RPMI8226 (cell line): ENCODE results near the gene DSG4.

Experiments used
- DNase-seq: peaks from one replicate; pipeline ENCODE4 v3.0.0-alpha.2; 2015

Gene DSG4

DNA sequence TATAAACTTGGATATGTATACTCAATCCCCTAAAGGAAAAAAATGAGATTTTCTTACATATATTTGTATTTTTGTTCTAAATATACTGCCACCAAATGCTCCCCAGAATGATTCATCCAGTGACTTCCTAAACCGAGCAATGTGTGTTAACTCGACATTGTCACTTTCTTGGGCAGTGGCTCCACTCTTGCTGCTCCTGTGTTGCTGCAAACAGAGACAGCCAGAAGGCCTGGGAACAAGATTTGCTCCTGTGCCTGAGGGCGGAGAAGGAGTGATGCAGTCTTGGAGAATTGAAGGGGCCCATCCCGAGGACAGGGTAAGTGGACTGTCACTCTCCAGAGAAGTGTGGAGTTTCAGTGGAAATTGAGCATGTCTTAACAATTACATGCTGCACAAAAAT is 32.7 kb downstream of the DSG4 start:
- DNase-seq = no peak

DNA sequence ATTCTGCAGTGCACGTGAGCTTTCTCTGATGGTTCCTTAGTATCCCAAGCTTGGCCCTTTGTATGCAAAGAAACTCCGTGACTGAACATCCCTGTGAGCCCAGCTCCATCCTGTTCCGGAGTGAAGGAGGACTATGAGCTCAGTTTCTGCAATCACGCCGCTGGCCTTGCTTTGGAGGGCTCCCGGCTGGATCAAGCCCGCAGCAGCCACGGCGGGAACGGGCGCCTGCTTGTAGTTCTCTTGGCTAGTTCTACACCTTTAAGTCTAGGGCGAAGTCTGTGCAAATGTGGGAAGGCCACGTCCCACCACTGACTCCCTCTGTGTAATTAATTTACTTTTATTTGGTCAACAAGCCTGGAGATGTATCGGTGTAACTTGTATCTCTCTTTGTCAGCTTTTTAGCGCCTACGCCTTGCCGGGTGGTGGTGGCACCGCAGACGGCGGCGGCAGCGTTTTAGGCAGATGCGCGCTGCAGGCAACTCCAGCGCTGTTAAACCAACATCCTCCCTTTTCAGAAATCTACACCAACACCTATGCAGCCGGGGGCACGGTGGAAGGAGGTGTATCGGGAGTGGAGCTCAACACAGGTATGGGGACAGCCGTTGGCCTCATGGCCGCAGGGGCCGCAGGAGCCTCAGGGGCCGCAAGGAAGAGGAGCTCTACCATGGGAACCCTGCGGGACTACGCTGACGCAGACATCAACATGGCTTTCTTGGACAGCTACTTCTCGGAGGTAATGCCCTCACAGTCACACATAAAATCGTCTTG is 34.3 kb downstream of the DSG4 start:
- no peak for DNase-seq

DNA sequence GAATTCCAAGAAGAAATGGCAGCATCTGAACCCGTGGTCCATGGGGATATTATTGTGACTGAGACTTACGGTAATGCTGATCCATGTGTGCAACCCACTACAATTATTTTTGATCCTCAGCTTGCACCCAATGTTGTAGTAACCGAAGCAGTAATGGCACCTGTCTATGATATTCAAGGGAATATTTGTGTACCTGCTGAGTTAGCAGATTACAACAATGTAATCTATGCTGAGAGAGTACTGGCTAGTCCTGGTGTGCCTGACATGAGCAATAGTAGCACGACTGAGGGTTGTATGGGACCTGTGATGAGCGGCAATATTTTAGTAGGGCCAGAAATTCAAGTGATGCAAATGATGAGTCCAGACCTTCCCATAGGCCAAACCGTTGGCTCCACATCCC is 36.6 kb downstream of the DSG4 start:
- DNase-seq = no peak

DNA sequence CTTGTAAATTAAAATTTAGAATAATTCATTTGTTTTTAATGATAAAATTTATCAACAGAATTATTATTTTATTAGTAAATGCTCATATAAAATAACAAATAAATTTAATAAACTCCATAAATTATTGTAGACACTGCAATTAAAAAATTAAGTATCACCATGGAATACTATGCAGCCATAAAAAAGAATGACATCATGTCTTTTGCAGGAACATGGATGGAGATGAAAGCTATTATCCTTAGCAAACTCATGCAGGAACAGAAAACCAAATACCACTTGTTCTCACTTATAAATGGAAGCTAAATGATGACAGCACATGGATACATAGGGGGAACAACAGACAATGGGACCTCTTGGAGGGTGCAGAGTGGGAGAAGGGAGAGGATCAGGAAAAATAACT is 41.3 kb downstream of the DSG4 start:
- no peak for DNase-seq

DNA sequence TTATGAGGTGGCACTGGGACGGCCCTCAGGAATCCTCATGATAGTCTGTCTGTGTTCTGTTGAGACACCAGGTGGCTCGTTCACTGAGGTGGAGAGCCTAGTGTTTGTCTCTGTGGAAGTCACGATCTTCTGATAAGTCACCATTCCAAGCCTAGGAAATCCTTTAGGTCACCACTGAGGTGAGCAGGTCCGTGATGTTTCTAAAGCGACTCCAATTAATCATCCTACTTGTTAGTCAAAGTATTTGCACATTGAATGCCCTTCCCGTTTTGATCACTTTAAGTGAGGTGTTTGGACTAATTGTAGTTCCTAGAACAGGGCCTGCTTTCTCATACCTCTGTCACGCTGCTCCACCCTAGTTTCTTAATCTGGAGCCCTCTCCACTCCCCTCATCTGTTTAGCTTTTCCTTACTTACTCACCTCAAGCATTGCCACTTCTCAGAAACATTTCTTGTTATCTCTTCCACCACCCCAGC is 42.9 kb downstream of the DSG4 start:
- no peak for DNase-seq

DNA sequence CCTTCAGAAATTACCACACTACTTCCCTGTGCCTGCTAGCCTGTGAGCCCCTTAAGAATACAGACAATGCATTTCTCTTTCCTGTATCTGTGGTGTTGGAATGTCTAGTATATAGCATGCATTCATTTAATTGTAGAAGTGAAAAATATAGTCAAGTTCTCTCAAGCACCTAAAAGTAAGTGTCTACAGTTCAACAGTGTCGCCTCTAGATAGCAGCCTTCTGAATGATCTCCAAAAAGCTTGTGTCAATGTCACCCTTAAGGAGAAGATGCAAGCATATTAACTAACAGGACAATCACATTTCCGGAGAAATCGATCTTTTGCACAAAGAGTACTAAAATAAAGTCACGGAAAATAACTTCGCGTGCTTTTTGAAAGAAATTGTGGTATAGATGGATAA is 43.5 kb downstream of the DSG4 start:
- DNase-seq = no peak

DNA sequence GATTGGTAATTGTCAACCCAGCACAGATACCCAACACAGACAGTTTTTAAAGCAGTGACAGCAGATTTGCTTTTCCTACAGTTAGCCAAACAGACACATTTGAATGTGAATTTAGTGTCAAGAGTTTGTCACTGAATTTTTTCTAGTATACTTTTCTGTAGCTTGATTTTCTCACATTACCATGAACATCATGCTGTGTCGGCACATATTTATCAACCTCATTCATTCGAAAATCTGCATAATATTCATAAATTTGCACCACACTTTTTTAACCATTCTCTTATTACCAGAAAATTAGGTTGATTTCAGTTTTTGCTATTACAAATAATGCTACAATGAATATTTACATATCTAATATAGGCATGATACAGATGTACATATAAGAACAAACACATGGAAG is 43.9 kb downstream of the DSG4 start:
- no peak for DNase-seq

DNA sequence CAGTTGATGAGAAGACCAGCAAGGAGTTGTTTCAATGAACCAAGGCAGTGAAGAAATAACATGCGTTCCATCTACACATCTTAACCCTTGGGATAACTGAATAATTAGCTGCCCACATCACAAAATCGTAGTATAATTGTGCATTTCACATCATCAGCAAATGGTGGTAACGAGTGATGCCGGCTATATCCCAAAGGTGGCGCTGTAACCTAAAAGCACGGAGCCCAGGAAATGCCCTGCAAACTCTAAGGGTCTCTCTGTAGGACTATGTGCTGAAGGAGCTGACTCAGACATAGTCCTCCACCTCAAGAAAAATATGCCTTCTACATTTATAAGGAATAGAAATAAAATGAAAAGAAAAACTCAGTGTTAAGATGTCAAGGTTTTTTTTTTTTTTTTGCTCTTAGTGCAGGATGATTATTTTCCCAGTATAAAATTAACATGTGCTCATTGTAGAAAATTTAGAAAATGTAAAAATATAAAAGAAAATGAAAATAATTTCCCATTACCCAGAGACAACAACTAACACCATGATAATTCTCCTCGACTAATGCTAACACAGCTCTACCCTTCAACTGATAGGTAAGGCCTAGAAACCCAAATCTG is 47.9 kb downstream of the DSG4 start:
- DNase-seq = peak; percentile 52

DNA sequence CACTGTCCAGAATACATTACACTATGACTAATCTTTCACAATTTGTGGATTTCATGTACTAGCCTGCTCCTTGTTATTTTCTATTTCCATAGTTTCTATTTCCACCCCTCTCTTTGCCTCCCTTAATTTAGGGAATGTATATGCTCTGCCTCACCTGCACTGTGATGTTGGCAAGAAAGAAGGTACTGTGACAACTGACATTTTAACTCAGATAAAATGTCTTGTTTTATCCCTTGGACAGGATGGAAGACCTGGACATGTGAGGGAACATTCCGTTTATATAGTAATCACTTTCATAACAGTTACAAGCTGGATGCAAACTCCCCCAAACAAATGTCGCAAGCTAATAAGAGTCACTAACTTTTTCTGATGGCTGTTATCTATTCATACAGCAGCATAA is 49.4 kb downstream of the DSG4 start:
- no peak for DNase-seq

DNA sequence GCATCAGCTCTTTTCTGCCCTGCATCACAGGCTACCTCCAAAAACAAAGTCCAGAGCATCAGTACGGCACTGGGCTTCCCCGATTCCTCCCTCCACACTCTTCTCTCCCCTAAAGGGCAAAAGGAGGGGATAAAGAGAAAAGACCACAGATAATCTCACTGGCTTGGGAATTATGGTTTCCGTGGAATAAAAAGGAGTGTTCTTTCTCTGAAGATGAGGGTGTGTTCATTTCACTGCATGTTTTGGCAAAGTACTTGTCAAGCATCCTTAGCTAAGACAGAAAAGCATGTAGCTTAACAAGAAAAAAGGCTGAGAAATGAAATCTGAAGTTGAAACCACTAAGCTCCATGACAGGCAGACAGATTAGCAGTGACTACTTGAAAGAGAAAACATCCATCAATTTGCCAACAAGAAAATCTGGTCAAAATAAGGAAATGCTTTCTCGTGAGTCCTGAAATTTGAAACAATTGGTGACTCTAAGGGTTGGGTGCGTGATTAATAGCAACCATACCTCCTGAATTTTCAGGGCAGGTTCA is 50.4 kb downstream of the DSG4 start:
- no peak for DNase-seq

DNA sequence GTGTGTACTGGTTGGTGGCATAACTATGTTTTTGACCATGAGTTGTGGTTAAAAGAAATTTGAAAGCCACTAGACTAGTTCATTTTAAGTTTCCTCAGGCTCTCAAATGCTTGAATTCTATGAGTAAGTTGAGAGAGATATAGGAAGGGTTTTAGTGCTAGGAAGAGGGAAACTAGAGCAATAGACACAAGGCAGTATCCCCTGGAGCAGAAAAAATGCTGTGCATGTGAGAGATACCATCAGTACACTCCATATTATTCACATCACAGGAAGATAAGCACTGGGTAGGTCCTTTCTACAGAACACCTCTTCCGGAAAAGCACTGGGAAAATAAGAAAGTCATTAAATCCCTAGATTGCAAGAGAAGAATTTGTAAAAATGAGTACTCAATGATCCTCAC is 51.6 kb downstream of the DSG4 start:
- no peak for DNase-seq

DNA sequence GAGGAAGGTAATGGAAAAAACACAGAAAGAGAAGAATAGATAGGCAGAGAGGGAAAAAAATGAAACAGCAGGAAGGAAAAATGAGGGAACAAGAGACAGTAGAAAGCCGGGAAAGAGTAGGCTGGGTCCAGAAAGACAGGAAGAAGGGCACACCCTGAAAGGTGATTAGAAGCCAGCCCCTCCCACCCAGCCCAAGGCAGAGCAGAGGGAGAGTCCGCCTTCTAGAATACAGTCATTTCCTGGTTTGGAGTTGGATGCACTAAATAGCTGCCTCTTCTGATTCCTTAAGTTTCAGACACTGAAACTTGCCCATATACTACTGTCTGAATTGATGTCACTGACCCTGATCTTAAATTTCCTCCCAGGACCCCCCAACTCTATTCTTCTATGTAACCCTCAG is 53.0 kb downstream of the DSG4 start:
- DNase-seq = no peak

DNA sequence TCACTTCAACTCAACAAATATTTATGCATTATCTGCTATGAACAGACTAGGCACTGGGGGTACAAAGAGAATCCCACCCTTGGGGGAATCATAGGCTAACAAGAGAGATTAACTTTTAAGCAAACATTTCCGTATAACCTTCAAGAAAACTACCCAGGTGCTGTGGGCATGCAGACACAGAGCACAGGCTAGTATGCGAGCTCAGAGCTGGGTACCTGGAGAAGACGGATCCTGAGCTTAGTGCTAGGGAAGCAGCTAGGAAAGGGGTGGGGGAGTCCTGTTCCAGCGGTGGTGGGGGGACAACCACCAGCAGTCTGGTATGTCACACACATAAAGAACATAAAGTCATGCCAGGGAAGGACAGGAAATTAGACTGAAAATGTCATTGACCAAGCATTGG is 53.5 kb downstream of the DSG4 start:
- no peak for DNase-seq

DNA sequence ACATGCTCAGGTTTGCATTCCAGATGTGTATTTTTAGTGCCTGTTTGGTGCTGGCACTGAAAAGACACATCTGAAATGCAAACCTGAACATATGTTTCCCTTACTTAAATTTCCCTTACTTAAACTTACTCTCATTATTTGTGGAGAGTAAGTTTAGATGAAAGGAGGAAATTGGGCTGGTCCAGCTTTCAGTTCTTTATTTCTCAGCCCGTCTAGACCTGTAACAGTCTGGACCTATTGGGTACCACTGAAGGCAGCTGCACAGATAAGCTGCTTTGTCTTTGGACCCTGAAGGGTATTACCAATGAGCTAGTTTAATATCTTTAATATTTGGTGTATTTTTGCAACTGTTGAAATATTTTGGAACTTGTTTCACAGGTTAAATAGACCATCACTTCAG is 54.0 kb downstream of the DSG4 start:
- no peak for DNase-seq

DNA sequence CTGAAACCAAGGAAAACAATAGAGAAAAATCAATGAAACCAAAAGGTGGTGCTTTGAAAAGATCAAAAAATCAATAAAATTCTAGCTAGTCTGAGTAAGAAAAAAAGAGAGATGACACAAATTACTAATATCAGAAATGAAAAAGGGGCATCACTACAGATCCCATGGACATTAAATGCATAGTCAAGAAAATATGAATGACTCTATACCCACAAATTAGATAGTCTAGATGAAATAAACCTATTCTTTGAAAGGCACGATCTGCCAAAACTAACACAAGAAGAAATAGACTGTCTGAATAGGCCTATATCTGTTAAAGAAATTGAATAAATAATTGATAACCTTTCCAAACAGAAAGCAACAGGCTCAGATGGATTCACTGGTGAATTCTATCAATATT is 55.7 kb downstream of the DSG4 start:
- DNase-seq = no peak

DNA sequence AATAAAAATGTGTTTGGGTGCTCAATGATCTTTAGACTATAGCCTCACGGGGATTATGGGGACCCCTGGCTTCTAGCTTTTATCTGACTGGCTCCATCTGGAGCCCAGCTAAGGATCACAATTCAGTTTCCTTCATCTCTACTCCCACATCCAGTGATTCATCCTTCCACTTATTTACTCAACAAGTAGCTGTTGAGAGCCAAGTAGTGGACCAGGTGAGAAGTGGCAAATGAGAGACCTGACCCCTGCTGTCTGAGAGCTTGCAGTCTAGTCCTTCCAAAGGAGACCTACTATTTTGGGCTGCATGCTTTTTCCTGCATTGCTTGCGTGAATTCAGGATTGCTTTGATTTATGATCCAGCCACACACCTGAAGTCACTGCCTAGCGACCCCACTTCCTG is 60.2 kb downstream of the DSG4 start:
- DNase-seq = no peak

DNA sequence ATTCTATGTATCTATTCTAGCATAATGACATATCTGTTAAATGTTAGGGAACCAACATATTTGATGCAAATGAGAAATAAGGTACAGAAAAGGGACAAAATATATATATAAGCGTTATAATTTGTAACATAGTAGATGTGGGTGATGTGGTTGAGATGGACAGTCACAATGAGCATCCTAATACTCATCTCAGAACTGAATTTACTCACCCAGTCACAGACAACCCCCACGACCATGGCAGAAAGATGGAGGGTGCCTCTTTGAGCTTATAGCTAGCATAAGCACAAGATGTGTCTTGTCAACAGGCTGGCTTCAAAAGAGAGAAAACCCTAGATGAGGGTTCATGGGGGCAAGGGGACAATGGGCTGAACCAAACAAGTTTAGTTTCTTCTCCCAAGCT is 61.8 kb downstream of the DSG4 start:
- DNase-seq = no peak

DNA sequence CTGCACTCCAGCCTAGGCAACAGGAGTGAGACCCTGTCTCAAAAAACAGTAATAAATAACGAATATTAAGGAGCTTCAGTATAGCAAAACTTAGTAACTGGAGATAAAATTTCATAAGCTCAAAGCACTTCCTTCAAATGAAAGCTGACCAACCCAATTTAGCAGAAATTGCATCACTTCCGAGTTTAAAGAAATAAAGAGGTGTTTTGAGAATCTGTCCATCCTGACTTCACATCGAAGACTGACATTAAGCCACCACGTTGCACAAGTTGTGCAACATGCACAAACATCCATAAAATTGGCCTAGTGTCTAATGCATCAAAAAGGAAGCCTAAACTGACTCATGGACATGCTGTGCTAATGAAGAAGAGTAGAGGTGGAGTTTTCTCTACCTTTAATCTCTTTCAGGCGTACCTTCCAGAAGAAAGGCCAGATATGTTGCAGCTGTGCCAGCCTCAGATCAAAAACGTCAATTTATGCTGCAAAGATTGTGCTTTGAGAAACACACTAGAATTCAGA is 63.3 kb downstream of the DSG4 start:
- no peak for DNase-seq

DNA sequence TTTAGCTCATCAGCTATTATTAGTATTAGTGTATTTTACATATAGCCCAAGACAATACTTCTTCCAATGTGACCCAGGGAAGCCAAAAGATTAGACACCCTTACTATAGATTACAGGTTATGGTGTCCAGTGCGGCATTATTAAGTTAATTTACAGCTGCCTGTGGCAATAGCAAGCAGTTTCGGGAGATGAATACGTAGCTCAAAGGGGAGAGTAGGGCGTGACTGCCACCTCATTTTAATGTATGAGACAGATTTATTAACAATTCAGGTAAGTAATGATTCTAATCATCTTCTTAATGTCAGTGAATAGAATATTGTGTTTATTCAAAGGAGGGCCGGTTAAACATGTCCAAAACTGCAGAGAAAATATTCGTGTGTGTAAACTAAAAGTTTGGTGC is 64.2 kb downstream of the DSG4 start:
- no peak for DNase-seq

DNA sequence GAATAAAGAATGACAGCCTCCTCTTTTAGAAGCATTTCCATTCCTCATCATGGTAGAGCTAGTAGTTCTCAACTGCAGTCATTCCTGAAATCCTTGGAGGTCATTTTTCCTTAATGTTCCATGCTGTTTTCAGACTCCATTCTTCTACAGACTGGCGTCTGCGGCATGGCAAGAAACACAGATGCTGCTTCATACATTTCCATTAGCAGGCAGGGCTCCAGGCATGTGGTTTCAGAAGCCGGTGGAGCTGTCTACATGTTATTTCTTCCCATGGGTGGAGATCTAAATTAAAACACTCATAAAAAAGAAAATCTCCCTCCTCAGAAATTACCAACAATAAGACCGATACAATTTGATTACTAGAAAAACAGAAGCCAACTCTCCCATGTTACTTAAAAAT is 64.9 kb downstream of the DSG4 start:
- no peak for DNase-seq

DNA sequence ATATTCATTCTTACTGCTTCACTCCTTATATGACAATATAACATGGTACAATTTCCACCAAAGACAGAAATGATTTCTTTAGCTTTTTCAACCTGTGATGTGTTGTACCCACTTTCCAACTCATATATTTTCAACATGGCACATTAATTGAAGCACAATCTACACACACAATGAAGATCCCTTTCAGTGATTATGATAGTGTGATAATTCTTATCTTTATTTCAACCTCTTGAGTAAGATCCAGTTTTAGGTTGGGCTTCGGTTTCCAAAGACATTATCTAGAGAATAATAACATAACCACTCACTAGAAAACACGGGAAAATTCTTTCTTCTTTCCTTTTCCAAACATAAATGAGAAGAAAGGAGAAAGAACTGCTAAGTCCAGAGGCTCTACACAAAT is 67.6 kb downstream of the DSG4 start:
- no peak for DNase-seq

DNA sequence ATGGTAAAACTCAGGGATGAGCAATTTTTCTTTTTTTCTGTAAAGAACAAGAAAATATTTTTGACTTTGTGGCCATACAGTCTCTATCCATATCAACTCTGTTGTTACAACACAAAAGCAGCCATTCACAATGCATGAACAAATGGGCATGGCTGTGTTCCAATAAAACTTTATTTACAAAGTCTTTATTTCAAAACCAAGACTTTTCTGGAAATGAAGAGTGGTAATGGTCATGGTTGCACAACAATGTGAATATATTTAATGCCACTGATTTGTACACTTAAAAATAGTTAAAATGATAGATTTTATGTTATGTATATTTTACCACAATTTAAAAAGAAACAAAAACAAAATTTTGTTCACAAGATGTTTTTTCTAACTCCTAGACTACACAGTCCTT is 69.3 kb downstream of the DSG4 start:
- no peak for DNase-seq

DNA sequence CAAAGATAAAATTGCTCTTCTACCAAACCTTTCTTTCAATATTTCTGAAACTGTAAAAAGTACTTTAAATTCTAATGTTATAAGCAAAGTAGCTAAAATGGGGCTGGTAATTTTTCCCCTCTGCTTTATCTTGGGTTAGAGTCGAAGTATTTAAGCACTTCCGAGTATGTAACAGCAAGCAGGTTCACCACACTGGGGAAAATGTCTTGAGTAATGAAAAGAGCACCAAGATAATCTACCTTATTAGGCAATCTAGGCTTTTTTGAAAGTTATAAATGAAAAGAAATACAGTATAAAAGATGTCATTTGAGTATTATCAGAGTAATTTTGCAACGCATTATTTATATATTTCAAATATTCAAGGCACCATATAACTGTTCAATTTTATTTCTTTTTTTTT is 70.3 kb downstream of the DSG4 start:
- DNase-seq = no peak

DNA sequence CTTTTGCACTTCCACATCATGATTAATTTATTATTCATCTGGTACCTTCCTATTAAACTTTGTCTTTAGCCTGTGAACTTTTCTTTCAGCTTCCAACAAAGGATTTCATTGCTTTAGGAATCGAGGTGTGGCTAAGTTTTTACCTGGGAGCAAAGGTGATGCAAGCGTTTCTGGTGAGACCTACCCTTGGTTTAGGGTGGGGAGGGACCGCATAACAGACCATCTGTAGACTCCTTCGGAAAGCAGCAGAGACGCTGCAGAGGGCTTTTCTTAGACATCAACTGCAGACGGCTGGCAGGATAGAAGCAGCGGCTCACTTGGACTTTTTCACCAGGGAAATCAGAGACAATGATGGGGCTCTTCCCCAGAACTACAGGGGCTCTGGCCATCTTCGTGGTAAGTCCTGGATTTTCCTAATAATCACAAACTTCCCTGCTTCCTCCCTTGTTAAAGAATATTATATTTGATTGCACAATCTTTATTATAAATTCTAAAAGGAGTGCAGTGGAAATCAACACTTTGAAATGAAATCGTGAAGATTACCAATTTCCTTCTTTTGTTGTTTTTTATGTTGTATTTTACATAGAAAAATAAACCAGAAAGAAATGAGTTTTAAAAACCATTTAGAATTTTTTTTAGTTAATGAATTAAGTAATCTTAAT is 71.1 kb downstream of the DSG4 start, which contains the start of gene DSG3:
TSS of gene DSG3 (plus strand) at position 212 of the 662 bp plus-strand sequence. CDS start at position 349, 137 bp downstream.
- DNase-seq = no peak
